Erythroblast (primary cell): ENCODE measurements around the gene OVCA2.

Source experiments
- GATA1 ChIP-seq: IDR thresholded peaks from 2 replicates; pipeline ENCODE4 v1.6.1; 2011; ENCODE audit warnings: low read depth, mild to moderate bottlenecking, control low read depth, low read length, moderate library complexity
- POLR2A ChIP-seq: IDR thresholded peaks from 2 replicates; pipeline ENCODE4 v1.6.1; 2011; ENCODE audit warnings: mild to moderate bottlenecking, low read length

- TF ChIP-seq POLR2A (no peak), GATA1 (no peak)
These were observed 21.1 kb upstream of the OVCA2 start for GRCh38 chr17:2020721-2021120.
